ENCODE data around the gene EFEMP1.
A peak's percentile ranks its signal among the peaks of the same experiment; 100 is the strongest.

The EFEMP1 gene

GRCh38 chr2:55874338-55874737 lies 49.2 kb downstream of the EFEMP1 start:
- Histone ChIP-seq H3K4me3 (ENCODE audit: low read depth in 1 of 2, low read length in 2 of 2) (no peak overlapping the region), H3K9me3 (ENCODE audit: insufficient read depth, low read length, severe bottlenecking) (no peaks in the 10 kb centered on the region), H3K9ac (ENCODE audit: low read depth, low read length) (no peak overlapping the region), H4K20me1 (ENCODE audit: insufficient read depth, low read length) (no peaks in the 10 kb centered on the region), H3K27me3 (ENCODE audit: insufficient read depth, low read length, poor library complexity) (no peaks in the 10 kb centered on the region), H2AFZ (ENCODE audit: low read depth, low read length) (no peak overlapping the region), H3K4me2 (ENCODE audit: insufficient read depth, low read length) (no peak overlapping the region), H3K79me2 (ENCODE audit: insufficient read depth, low read length) (no peaks in the 10 kb centered on the region), H3K36me3 (ENCODE audit: insufficient read depth, low read length) (no peaks in the 10 kb centered on the region), H3K4me1 (ENCODE audit: insufficient read depth, low read length) (no peaks in the 10 kb centered on the region), H3K27ac (ENCODE audit: low read length) (no peak overlapping the region)
- no peak for ATAC-seq (ENCODE audit: insufficient read depth, low read depth)
- TF ChIP-seq EZH2 (IDR thresholded peaks at IDR 0.05; ENCODE audit: borderline replicate concordance, low read depth, low read length, severe bottlenecking) (no peak), CTCF (IDR thresholded peaks at IDR 0.05; ENCODE audit: borderline replicate concordance, extremely low read depth, low read length, poor library complexity, severe bottlenecking) (no peak)
- no peak for DNase-seq

GRCh38 chr2:55871637-55872036 lies 51.9 kb downstream of the EFEMP1 start:
- Histone ChIP-seq H3K79me2 (ENCODE audit: insufficient read depth, low read length) (no peaks in the 10 kb centered on the region), H3K9ac (ENCODE audit: low read depth, low read length) (no peak overlapping the region), H3K9me3 (ENCODE audit: insufficient read depth, low read length, severe bottlenecking) (no peaks in the 10 kb centered on the region), H3K4me3 (ENCODE audit: low read depth in 1 of 2, low read length in 2 of 2) (no peak overlapping the region), H3K4me1 (ENCODE audit: insufficient read depth, low read length) (no peaks in the 10 kb centered on the region), H3K27me3 (ENCODE audit: insufficient read depth, low read length, poor library complexity) (no peaks in the 10 kb centered on the region), H2AFZ (ENCODE audit: low read depth, low read length) (peak overlapping the region; percentile 19; the same call in 1 of the 2 replicates), H3K4me2 (ENCODE audit: insufficient read depth, low read length) (no peak overlapping the region), H4K20me1 (ENCODE audit: insufficient read depth, low read length) (no peaks in the 10 kb centered on the region), H3K36me3 (ENCODE audit: insufficient read depth, low read length) (no peaks in the 10 kb centered on the region), H3K27ac (ENCODE audit: low read length) (no peak overlapping the region)
- TF ChIP-seq EZH2 (IDR thresholded peaks at IDR 0.05; ENCODE audit: borderline replicate concordance, low read depth, low read length, severe bottlenecking) (no peak), CTCF (IDR thresholded peaks at IDR 0.05; ENCODE audit: borderline replicate concordance, extremely low read depth, low read length, poor library complexity, severe bottlenecking) (no peak)
- ATAC-seq (ENCODE audit: insufficient read depth, low read depth) (no peak), DNase-seq (no peak)

GRCh38 chr2:55869637-55870325 lies 53.8 kb downstream of the EFEMP1 start:
- Histone ChIP-seq H2AFZ (ENCODE audit: low read depth, low read length) (no peak overlapping the region), H3K36me3 (ENCODE audit: insufficient read depth, low read length) (no peaks in the 10 kb centered on the region), H3K9ac (ENCODE audit: low read depth, low read length) (no peak overlapping the region), H3K4me1 (ENCODE audit: insufficient read depth, low read length) (no peaks in the 10 kb centered on the region), H3K4me3 (ENCODE audit: low read depth in 1 of 2, low read length in 2 of 2) (no peak overlapping the region), H4K20me1 (ENCODE audit: insufficient read depth, low read length) (no peaks in the 10 kb centered on the region), H3K27me3 (ENCODE audit: insufficient read depth, low read length, poor library complexity) (no peaks in the 10 kb centered on the region), H3K9me3 (ENCODE audit: insufficient read depth, low read length, severe bottlenecking) (no peaks in the 10 kb centered on the region), H3K4me2 (ENCODE audit: insufficient read depth, low read length) (no peak overlapping the region), H3K79me2 (ENCODE audit: insufficient read depth, low read length) (no peaks in the 10 kb centered on the region), H3K27ac (ENCODE audit: low read length) (no peak overlapping the region)
- no peak for ATAC-seq (ENCODE audit: insufficient read depth, low read depth)
- TF ChIP-seq EZH2 (IDR thresholded peaks at IDR 0.05; ENCODE audit: borderline replicate concordance, low read depth, low read length, severe bottlenecking) (no peak), CTCF (IDR thresholded peaks at IDR 0.05; ENCODE audit: borderline replicate concordance, extremely low read depth, low read length, poor library complexity, severe bottlenecking) (no peak)
- DNase-seq, result no peak

Measured in DND-41 (cell line).